ENCODE results near the gene COG5.
A peak's percentile ranks its signal among the peaks of the same experiment; 100 is the strongest.
"Not testable (repeated sequence)": the region's sequence is repeated elsewhere in the genome, so short reads cannot be mapped to it uniquely, and the experiment has no call there.

Gene COG5

GRCh38 chr7:107579885-107580715 is 16.4 kb upstream of the COG5 start, which contains the start of gene BCAP29:
Gene BCAP29 (plus strand): TSS chr7:107580246. CDS start chr7:107580773, 527 bp downstream.
- peak; percentile 52 for DNase-seq

GRCh38 chr7:107579554-107579884 is 15.8 kb upstream of the COG5 start:
- no peak for DNase-seq

GRCh38 chr7:107573537-107573936 is 9.8 kb upstream of the COG5 start:
- no peak for DNase-seq

- no peak for DNase-seq
These were observed 6.6 kb upstream of the COG5 start for GRCh38 chr7:107570298-107570697.

- no peak for DNase-seq
These were observed 1.0 kb upstream of the COG5 start for GRCh38 chr7:107564553-107565298.

- DNase-seq = peak; percentile 8
These were observed 492 bp downstream of the COG5 start for GRCh38 chr7:107563081-107563774.

- DNase-seq = no peak
These were observed 2.7 kb downstream of the COG5 start for GRCh38 chr7:107560898-107561516.

GRCh38 chr7:107559864-107560263 is 3.9 kb downstream of the COG5 start:
- DNase-seq = no peak

- no peak for DNase-seq
These were observed 7.8 kb downstream of the COG5 start for GRCh38 chr7:107555893-107556292.

GRCh38 chr7:107551936-107552335 is 11.8 kb downstream of the COG5 start:
- no peak for DNase-seq

GRCh38 chr7:107544848-107545591 is 18.7 kb downstream of the COG5 start:
- DNase-seq = no peak

- no peak for DNase-seq
These were observed 20.3 kb downstream of the COG5 start for GRCh38 chr7:107543338-107543993.

GRCh38 chr7:107538001-107538400 is 25.7 kb downstream of the COG5 start:
- peak; percentile 48 for DNase-seq

- not testable (repeated sequence) for DNase-seq
These were observed 26.5 kb downstream of the COG5 start for GRCh38 chr7:107537228-107537627.

GRCh38 chr7:107534139-107534538 is 29.6 kb downstream of the COG5 start:
- DNase-seq = no peak

- no peak for DNase-seq
These were observed 33.0 kb downstream of the COG5 start for GRCh38 chr7:107530751-107531150.

GRCh38 chr7:107528461-107528860 is 35.3 kb downstream of the COG5 start:
- no peak for DNase-seq

- no peak for DNase-seq
These were observed 36.5 kb downstream of the COG5 start for GRCh38 chr7:107527196-107527595.

GRCh38 chr7:107526672-107527071 is 37.0 kb downstream of the COG5 start:
- no peak for DNase-seq

GRCh38 chr7:107506674-107507339 is 56.9 kb downstream of the COG5 start:
- DNase-seq = peak; percentile 4

- peak; percentile 92 for DNase-seq
These were observed 57.6 kb downstream of the COG5 start for GRCh38 chr7:107505997-107506673.

Data from NCI-H2107 (cell line).